ENCODE results near the gene CIROP. TPM values are rescaled to one million over a fixed set of nuclear protein-coding genes. Genes with fewer than 3 reads are reported as not detected.
"Not testable (repeated sequence)": the region's sequence is repeated elsewhere in the genome, so short reads cannot be mapped to it uniquely, and the experiment has no call there.

CIROP gene
- polyA plus RNA-seq, 3 donors = 0.08 TPM; not detected in 2

DNA sequence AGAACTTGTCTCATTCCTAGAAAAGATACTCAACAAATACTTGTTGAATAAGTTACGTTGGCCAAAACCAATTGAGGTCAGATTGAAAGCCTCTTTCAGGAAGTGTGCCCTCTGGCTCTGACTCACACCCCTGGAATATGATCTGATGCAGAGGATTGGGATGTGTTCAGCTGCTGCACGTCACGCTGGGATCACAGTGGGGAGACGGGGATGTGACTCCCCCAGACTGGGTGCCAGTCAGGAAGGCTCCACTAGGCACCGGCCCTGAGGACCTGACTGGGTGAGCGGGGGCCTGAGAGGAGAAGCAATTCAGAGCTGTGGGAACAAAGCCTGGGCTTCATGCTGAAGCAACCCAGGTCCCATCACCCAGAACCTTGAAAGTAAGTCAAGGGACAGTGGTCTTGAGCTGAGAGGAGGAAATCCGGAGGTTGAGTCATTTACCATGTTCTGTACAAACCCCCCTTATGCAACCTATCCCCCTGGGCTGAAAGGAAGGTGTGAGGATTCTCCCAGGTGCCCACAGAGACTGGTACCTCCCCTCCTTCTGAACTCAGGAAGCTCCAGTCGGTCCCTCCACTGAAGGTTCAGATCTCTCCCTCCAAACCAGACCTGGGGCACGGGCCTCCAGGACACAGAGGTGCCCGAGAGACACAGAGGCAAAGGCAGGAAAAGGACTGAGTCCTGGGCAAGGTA is 10.4 kb upstream of the CIROP start:
- no peak for DNase-seq (ENCODE audit: low read depth in 3 of 3, low spot score in 2 of 3)

DNA sequence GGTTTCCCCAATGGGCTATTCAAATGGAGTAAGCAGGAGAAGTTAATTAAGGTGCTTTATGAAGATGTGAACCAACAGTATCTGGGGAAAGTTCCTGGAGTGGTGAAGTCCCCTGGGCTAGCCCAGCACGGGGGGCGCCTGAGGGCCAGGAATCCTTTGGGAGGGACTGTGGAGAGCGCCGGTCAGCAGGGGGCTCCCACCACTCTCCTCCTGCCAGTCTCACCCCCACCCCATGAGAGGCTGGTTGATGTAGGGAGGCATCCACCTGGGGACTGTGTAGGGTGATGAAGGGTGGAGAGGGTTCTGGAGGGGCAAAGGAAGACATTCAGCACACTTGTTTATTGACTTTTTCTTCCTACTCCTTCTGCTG is 9.9 kb upstream of the CIROP start:
- DNase-seq (ENCODE audit: low read depth in 3 of 3, low spot score in 2 of 3) = no peak

DNA sequence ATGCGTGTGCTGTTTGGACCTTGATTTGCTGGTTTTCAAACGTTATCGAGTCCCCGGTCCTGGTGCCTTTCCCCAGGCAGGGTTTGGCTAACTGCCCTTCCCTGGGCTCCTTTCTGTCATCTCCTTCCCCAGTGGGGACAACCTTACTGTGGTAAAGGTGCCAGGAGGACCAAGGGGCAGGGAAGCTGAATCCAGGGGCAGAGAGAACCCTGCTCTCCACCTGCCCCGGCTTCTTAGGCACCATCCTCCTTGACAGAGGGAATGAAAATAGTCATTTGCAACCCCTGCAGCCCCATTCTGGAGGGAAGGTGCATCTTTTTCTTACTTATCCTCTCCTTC is 9.3 kb upstream of the CIROP start:
- no peak for DNase-seq (ENCODE audit: low read depth in 3 of 3, low spot score in 2 of 3)

GRCh38 chr14:23113431-23114119 is 8.8 kb upstream of the CIROP start:
- DNase-seq (ENCODE audit: low read depth in 3 of 3, low spot score in 2 of 3) = no peak

GRCh38 chr14:23112359-23113178 is 7.8 kb upstream of the CIROP start:
- DNase-seq (ENCODE audit: low read depth in 3 of 3, low spot score in 2 of 3) = no peak

DNA sequence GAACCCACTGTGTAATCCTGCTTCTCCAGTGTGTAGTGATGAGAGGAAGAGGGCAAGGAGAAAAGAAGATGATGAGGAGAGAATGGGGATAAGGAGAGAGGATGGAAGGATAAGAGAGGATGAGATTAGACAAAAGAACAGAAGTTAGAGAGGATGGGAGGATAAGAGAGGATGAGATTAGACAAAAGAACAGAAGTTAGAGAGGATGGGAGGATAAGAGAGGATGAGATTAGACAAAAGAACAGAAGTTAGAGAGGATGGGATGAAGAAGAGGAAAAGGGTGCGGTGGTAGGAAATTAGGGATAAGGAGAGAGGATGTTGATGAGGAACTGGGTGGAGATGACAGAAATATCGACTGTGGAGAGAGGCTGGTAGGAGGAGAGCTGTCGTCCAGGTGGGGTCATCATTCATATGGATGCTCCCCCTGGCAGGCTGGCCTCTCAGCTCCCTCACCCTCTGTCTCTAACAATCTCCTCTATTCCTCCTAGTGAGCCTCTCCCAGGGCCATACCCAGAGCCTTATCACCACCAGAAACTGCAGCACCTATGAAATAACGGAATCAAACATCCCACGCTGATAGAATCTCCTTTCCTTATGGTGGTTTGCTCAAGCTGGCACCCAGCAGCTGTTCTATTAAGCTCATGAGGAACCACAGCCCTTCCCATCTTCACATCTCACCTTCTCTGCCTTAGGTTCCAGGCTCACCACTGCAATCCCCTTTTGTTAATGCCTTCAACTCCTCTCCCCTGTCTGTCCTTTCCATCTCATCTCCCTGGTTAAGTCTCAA is 6.0 kb upstream of the CIROP start:
- DNase-seq (ENCODE audit: low read depth in 3 of 3, low spot score in 2 of 3) = no peak

GRCh38 chr14:23109769-23110168 is 5.0 kb upstream of the CIROP start:
- DNase-seq (ENCODE audit: low read depth in 3 of 3, low spot score in 2 of 3) = no peak

- DNase-seq (ENCODE audit: low read depth in 3 of 3, low spot score in 2 of 3) = not testable (repeated sequence)
These were observed 3.4 kb upstream of the CIROP start for GRCh38 chr14:23108169-23108568.

- DNase-seq (ENCODE audit: low read depth in 3 of 3, low spot score in 2 of 3) = not testable (repeated sequence)
These were observed 2.8 kb upstream of the CIROP start for GRCh38 chr14:23107620-23108019.

- DNase-seq (ENCODE audit: low read depth in 3 of 3, low spot score in 2 of 3) = no peak
These were observed 1.9 kb upstream of the CIROP start for GRCh38 chr14:23106747-23107045.

GRCh38 chr14:23105348-23105824 is 597 bp upstream of the CIROP start:
- DNase-seq (ENCODE audit: low read depth in 3 of 3, low spot score in 2 of 3) = no peak

GRCh38 chr14:23104070-23104590 is 659 bp downstream of the CIROP start:
- no peak for DNase-seq (ENCODE audit: low read depth in 3 of 3, low spot score in 2 of 3)

GRCh38 chr14:23103581-23103980 is 1.2 kb downstream of the CIROP start:
- no peak for DNase-seq (ENCODE audit: low read depth in 3 of 3, low spot score in 2 of 3)

- no peak for DNase-seq (ENCODE audit: low read depth in 3 of 3, low spot score in 2 of 3)
These were observed 2.0 kb downstream of the CIROP start for GRCh38 chr14:23102801-23103200.

DNA sequence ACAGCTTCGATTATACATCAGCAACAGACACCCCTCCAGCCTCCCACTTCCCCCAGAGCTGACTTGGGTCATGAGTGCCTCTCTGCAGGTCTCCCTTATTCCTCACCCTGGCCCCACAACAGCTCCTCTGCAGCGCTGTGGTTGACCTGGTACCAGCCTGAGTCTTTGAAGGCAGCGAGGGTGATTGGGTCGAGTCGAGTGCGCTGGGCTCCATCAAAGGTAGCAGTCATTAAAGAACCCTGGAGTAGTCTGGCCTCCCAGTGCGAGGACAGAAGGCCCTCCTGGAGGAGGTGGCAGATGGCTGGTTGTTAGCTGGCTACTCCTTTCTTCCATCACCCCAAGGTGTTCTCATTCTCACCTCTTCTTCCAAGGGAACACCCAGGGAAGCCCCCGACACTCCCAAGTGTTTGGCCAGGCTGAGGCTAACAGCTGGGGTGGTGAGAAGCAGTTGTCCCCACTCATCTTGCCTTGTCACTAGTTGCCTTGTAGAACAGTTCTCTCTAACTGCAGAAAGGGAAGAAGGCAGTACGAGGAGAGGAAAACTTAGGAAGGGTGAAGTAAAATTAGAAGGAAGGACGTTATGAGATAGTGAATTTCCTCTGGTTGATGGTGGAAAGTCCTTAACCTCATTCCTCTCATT is 2.7 kb downstream of the CIROP start:
- no peak for DNase-seq (ENCODE audit: low read depth in 3 of 3, low spot score in 2 of 3)

GRCh38 chr14:23101213-23101970 is 3.4 kb downstream of the CIROP start:
- DNase-seq (ENCODE audit: low read depth in 3 of 3, low spot score in 2 of 3) = no peak

DNA sequence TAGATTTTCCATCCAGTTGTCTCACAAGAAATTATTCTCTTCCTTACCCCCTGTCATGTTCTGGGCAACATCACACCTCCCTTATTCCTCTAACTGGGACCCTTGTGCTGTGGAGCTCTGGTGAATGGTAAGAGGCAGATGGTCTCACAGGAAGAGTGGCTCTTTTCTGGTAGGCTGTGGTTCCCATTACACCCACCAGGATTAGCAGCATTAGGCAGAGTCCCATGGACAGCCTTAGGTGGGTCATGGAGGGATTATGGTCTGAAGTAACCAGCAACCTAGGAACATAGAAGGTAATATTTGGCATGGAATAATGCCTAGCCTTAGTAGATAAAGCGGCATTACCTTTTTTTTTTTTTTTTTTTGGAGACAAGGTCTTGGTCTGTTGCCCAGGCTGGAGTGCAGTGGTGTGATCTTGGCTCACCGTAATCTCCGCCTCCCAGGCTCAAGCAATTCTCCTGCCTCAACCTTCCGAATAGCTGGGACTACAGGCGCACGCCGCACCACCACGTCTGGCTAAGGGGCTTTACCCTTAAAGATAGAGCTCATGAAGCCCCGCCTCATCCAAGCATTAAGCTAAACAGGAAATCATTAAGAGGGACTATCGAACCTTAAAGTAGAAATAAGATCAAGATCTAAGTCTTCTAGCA is 5.5 kb downstream of the CIROP start:
- no peak for DNase-seq (ENCODE audit: low read depth in 3 of 3, low spot score in 2 of 3)

DNA sequence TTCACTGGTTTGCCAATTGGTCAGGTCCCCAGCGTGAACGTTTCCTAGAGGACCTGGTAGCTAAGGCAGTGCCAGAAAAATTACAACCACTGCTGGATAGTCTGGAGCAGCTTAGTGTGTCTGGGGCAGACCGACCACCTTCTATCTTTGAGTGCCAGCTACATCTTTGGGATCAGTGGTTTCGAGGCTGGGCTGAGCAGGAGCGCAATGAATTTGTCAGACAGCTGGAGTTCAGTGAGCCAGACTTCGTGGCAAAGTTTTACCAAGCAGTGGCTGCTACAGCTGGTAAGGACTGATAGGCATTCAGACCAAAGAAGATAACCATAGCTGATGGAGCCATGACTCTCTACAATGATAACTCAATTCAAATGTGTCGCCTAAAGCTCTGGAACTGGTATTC is 7.0 kb downstream of the CIROP start:
- DNase-seq (ENCODE audit: low read depth in 3 of 3, low spot score in 2 of 3) = no peak
